Activated CD8-positive, alpha-beta T cell treated with anti-CD3 and anti-CD28 coated beads for 36 hours (primary cell): ENCODE data around the gene HOXA5. TPM values are rescaled to one million over a fixed set of nuclear protein-coding genes. Genes with fewer than 3 reads are reported as not detected.

Experiments used
- ATAC-seq: fragments of 200-7000 bp; cut with Tn5 transposase; one replicate; pipeline ENCODE4 v1.10.0; 2021; ENCODE audit warnings: mild to moderate bottlenecking, moderate library complexity
- CTCF ChIA-PET: fragments of 350-600 bp; sonication (Branson Sonifier 250); formaldehyde crosslinking; loops from one replicate; lab custom pipeline; 2021; ENCODE audit warnings: antibody characterized with exemption; lab: Charles Lee
- POLR2A ChIA-PET: fragments of 350-600 bp; sonication (Branson Sonifier 250); formaldehyde crosslinking; loops from one replicate; lab custom pipeline; 2021; ENCODE audit warnings: antibody characterized with exemption; lab: Charles Lee
- DNase-seq: peaks from one replicate; pipeline ENCODE4 v3.0.0-alpha.2; 2020
- H3K27ac Mint-ChIP-seq: one replicate; pipeline ENCODE4 v1.8.0; 2021; ENCODE audit warnings: mild to moderate bottlenecking, mixed read lengths
- H3K27me3 Mint-ChIP-seq: one replicate; pipeline ENCODE4 v1.8.0; 2021; ENCODE audit warnings: mixed read lengths
- H3K36me3 Mint-ChIP-seq: one replicate; pipeline ENCODE4 v1.8.0; 2021; ENCODE audit warnings: low read depth, mixed read lengths
- H3K4me1 Mint-ChIP-seq: one replicate; pipeline ENCODE4 v1.8.0; 2021; ENCODE audit warnings: low read depth, mixed read lengths
- H3K4me3 Mint-ChIP-seq: one replicate; pipeline ENCODE4 v1.8.0; 2021; ENCODE audit warnings: mild to moderate bottlenecking, moderate library complexity, mixed read lengths
- H3K9me3 Mint-ChIP-seq: one replicate; pipeline ENCODE4 v1.8.0; 2021; ENCODE audit warnings: mixed read lengths
- intact Hi-C: fragments of 100-400 bp; cut with micrococcal nuclease; formaldehyde crosslinking; loops from one replicate; pipeline ENCODE4 v1.10.0; 2022
- total RNA-seq, 2 experiments: library from RNA; stranded (reverse); gene quantifications; one replicate each; pipeline ENCODE4 v1.2.3, GENCODE V29; 2021
- TF ChIP-seq, protein P1 (sequence below): fragments of 200-600 bp; IDR thresholded peaks from one replicate; pipeline ENCODE4 v1.8.0; 2022; ENCODE audit warnings: antibody characterized with exemption, mild to moderate bottlenecking

HOXA5 gene
- total RNA-seq, 2 experiments from 2014 or later: not detected

DNA sequence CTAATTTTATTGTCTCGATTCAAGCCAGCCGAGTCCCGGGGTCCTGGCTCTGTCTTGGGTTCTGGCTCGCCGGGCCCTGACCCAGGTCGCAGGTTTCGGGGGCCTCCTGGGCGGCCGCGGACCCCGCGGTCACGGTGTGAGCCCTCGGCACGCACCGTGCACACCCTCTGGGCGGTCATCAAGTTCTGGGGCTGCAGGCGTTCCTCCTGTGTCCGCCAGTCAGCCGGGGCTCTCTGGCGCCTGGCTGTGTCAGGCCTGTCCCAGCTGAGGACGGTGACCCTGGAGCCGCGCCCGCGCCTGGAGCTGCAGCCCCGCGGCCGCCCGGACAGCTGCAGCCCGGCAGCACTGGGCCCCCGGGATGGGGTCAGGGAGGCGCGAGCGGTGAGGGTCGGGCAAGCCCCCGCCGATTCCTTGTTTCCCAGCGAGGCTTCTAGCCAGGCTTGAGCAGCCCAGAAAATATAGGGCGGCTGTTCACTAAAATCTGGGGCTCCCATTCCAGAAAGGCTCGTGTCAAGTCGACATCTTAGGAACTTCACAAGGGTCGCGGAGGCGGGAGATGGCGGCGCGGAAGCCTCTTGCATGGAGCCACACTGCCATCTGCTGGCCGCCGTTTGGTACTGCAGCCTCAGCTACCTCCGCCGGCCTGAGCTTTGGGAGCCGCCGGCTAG lies 17.2 kb upstream of the HOXA5 start:
- peak overlapping the region; percentile 59 for H3K4me3 Mint-ChIP-seq

GRCh38 chr7:27160145-27160545 lies 16.7 kb upstream of the HOXA5 start:
- intact Hi-C loops: loop anchor here (2.0 kb wide), 2 partner anchors 305 to 477 kb away; no protein-coding TSS in a partner anchor
- Mint-ChIP-seq H3K36me3 (no peaks in the 10 kb centered on the region), H3K4me3 (peak overlapping the region; percentile 50), H3K9me3 (no peaks in the 10 kb centered on the region), H3K27ac (no peak overlapping the region), H3K4me1 (peaks cover 30% of the 10 kb centered on the region), H3K27me3 (peaks cover 80% of the 10 kb centered on the region)
- ChIA-PET CTCF (interaction anchor here (1.2 to 4.5 kb wide), 22 partner anchors 9 to 790 kb away, joined by 3 to 63 read pairs (median 6); partner anchors contain the start of genes HOXA10 and HOXA3), POLR2A (no interaction called here)
- DNase-seq (no peak), ATAC-seq (no peak)
- TF ChIP-seq, protein P1, sequence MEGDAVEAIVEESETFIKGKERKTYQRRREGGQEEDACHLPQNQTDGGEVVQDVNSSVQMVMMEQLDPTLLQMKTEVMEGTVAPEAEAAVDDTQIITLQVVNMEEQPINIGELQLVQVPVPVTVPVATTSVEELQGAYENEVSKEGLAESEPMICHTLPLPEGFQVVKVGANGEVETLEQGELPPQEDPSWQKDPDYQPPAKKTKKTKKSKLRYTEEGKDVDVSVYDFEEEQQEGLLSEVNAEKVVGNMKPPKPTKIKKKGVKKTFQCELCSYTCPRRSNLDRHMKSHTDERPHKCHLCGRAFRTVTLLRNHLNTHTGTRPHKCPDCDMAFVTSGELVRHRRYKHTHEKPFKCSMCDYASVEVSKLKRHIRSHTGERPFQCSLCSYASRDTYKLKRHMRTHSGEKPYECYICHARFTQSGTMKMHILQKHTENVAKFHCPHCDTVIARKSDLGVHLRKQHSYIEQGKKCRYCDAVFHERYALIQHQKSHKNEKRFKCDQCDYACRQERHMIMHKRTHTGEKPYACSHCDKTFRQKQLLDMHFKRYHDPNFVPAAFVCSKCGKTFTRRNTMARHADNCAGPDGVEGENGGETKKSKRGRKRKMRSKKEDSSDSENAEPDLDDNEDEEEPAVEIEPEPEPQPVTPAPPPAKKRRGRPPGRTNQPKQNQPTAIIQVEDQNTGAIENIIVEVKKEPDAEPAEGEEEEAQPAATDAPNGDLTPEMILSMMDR: no peak

More for the DNA sequence above, 17.2 kb upstream of the HOXA5 start:
- ChIA-PET POLR2A (interaction anchor here (0.7 kb wide), 1 partner anchor 63 kb away, joined by 3 read pairs; no protein-coding TSS in a partner anchor), CTCF (interaction anchor here (0.6 to 4.5 kb wide), 40 partner anchors 10 to 1298 kb away, joined by 3 to 63 read pairs (median 4); partner anchors contain the start of genes HOXA10 and HOXA3)
- Mint-ChIP-seq H3K27ac (no peak overlapping the region), H3K27me3 (peaks cover 79% of the 10 kb centered on the region), H3K36me3 (no peaks in the 10 kb centered on the region), H3K4me1 (peaks cover 27% of the 10 kb centered on the region), H3K9me3 (no peaks in the 10 kb centered on the region)
- DNase-seq (peak; percentile 89), ATAC-seq (peak; percentile 78)
- intact Hi-C loops: loop anchor here (2.0 kb wide), 2 partner anchors 306 to 478 kb away; no protein-coding TSS in a partner anchor
- TF ChIP-seq, protein P1: peak; percentile 98

GRCh38 chr7:27159266-27160144 lies 16.0 kb upstream of the HOXA5 start:
- Mint-ChIP-seq H3K27me3 (peaks cover 82% of the 10 kb centered on the region), H3K9me3 (no peaks in the 10 kb centered on the region), H3K36me3 (no peaks in the 10 kb centered on the region), H3K27ac (no peak overlapping the region), H3K4me3 (peak overlapping the region; percentile 50), H3K4me1 (peaks cover 32% of the 10 kb centered on the region)
- intact Hi-C loops: loop anchor here (2.0 to 5.0 kb wide), 4 partner anchors 38 to 477 kb away; partner anchors contain the start of gene EVX1
- TF ChIP-seq, protein P1: no peak
- ATAC-seq (no peak), DNase-seq (no peak)
- ChIA-PET CTCF (interaction anchor here (0.7 to 2.1 kb wide), 10 partner anchors 10 to 480 kb away, joined by 3 to 15 read pairs (median 6); partner anchors contain the start of gene HOXA10), POLR2A (no interaction called here)

- POLR2A ChIA-PET: no interaction called here
- CTCF ChIA-PET: interaction anchor here (0.7 to 2.1 kb wide), 12 partner anchors 8 to 479 kb away, joined by 3 to 15 read pairs (median 4); partner anchors contain the start of gene HOXA10
- Mint-ChIP-seq H3K36me3 (no peaks in the 10 kb centered on the region), H3K27ac (no peak overlapping the region), H3K4me3 (no peak overlapping the region), H3K4me1 (peaks cover 34% of the 10 kb centered on the region), H3K9me3 (no peaks in the 10 kb centered on the region), H3K27me3 (peaks cover 82% of the 10 kb centered on the region)
- DNase-seq (no peak), ATAC-seq (no peak)
- intact Hi-C loops: loop anchor here (5.0 kb wide), 2 partner anchors 39 to 84 kb away; partner anchors contain the start of gene EVX1
- TF ChIP-seq, protein P1: no peak
Observed at GRCh38 chr7:27158436-27159265, 15.2 kb upstream of the HOXA5 start.
